HG03025 (cell line): ENCODE data around the gene PTGES.
"Not testable (repeated sequence)": the region's sequence is repeated elsewhere in the genome, so short reads cannot be mapped to it uniquely, and the experiment has no call there.

Experiments used
- ATAC-seq: cut with Tn5 transposase; IDR thresholded peaks from one replicate; pipeline ENCODE4 v1.9.1; 2021; ENCODE audit warnings: mild to moderate bottlenecking, moderate library complexity; ENCODE audit not compliant: unreplicated experiment, low FRiP score

PTGES gene

DNA sequence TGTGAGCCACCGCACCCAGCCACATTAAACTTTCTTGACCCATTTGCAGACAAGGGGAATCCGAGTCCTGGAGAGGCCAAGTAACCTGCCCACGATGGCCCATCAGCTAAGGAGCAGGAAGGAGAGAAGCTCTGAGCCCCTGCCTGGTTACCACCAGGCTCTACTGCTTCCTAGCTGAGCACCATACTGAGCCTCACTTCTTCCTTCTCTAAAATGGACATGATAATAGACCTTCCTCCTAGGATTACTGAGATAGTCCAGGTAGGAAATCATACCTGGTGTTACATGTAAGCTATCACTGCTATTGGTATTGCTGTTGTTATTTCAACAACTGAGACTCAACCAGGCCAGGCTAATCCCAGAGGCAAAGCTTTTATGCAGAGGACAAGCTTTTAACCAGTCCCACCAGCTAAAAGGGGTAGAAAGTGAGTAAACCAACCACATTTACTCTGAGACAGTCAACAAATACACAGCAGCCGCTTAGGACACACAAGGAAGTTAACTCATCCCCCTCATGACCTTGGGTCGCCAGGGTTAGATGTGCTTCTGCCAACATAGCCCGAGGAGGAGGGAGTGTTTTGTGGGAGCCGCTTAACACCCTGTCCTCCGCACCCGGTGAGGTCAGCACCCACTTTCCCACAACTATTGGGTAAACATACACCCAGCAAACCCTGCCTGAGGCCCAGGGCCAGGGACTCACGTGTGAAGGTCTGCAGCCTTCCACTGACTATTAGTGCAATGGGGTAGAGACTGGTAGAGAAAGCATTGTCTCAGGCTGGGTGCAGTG lies 20.6 kb upstream of the PTGES start:
- ATAC-seq: no peak

DNA sequence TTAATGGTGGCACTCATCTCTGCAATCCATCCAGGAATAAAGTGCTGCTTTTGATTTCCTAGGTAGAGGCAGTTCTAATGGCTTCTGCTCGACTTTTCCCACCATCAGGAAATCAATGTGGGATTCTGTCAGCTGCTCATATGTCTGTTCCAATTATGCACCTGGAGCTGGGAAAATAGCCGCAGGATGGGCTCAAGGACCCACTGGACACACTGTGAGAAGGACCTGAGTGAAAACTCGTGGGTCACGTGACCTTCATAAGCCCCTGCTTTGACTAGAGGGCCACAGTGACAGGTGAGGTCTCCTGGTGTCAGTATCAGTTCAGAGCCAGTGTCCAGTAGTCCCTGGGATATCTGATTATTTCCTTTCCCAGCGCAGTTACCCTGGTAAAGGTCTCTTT lies 17.9 kb upstream of the PTGES start:
- ATAC-seq: no peak

DNA sequence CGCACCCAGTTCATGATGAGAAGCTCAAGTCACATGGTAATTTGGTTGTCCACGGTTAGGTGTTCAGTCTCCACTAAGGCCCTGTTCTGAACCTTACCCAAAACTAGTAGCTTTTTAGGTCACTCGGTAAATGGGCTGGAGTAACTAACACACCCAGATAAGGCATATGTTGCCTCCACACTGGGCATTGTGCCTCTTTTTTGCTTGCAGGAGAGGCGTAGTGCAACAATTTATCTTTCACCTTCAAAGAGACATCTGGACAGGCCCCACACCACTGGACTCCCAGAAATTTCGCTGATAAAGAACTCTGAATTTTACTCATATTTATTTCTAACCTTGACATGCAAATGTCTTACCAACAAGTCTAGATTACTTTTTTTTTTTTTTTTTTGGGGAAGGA lies 16.8 kb upstream of the PTGES start:
- no peak for ATAC-seq

DNA sequence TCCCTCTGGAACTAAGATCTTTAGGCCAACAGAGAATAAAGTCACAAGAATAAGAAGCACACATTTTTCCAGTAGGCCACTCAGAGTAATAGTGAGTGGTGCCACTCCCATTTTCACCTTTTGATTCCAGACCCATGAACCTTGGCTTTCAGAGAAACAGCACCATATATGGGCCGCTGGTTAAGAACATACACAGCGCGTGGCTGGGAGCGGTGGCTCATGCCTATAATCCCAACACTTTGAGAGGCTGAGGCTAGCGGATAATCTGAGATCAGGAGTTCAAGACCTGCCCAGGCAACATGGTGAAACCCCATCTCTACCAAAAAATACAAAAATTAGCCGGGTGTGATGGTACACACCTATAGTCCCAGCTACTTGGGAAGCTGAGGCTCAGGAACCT lies 15.6 kb upstream of the PTGES start:
- no peak for ATAC-seq

DNA sequence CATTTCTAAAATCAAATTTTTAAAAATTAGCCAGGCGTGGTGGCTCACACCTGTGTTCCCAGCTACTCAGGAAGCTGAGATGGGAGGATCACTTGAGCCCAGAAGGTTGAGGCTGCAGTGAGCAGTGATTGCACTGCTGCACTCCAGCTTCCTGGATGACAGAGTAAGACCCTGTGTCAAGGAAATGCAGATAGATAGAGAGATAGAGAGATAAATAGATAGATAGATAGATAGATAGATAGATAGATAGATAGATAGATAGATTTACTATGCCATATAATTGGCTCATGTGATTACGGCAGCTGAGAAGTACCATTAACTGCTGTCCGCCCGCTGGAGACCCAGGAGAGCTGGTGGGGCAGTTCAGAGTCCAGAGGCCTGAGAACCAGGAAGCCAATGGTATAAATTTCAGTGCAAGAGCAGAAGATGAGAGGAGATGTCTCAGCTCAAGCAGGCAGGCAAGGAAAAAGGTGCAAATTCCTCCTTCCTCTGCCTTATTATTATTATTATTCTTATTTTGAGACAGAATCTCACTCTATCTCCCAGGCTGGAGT lies 13.0 kb upstream of the PTGES start:
- no peak for ATAC-seq

DNA sequence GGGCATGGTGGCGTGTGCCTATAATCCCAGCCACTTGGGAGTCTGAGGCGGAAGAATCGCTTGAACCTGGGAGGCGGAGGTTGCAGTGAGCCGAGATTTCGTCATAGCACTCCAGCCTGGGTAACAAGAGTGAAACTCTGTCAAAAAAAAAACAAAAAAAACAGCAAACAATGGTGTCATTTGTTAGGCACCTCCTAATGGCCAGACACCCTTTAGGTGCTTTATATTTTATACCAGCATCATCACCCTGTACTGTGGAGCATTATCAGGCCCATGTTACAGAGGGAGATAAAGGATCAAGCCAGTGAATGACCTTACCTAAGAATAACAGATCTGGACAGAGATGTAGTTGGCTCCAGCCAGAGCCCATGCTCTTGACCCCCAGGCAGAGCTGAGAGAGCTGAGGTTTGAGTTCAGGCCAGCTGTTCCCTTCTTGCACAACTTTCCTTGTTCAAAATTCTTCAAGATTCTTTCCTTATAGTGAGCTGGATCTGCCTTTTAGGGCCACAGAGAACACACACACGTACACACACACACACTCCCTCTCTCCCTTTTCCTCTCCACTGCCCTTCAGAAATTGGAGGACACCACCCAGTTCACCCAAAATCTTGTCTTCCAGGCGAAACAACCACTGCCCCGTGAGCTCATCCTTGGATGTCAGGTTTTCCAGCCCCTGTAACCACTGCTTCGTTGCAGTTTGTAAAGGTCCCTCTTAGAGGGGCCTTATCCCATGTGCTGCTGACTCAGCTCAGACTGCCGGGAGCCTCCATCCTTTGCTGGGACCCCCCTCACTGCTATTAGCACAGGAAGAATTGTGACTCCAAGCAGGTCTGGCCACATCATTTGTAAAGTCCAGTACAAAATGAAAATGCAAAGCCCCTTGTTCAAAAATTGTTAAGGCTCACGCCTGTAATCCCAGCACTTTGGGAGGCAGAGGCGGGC lies 10.4 kb upstream of the PTGES start:
- no peak for ATAC-seq

DNA sequence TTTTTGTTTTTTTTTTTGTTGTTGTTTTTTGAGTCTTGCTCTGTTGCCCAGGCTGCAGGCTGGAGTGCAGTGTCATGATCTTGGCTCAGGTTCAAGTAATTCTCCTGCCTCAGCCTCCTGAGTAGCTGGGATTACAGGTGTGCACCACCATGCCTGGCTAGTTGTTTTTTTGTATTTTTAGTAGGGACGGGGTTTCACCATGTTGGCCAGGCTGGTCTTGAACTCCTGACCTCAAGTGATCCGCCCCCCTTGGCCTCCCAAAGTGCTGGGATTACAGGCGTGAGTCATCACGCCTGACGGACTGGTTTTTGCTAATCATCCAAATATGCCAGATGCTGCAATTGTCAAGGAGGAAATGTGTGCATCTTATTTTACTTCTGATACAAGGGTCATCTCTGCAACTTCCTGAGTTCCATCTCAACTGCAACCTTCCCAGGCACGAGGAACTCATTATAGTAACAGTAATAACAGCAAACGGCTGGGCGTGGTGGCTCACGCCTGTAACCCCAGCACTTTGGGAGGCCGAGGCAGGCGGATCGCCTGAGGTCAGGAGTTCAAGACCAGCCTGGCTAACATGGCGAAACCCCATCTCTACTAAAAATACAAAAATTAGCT lies 9.6 kb upstream of the PTGES start:
- not testable (repeated sequence) for ATAC-seq

DNA sequence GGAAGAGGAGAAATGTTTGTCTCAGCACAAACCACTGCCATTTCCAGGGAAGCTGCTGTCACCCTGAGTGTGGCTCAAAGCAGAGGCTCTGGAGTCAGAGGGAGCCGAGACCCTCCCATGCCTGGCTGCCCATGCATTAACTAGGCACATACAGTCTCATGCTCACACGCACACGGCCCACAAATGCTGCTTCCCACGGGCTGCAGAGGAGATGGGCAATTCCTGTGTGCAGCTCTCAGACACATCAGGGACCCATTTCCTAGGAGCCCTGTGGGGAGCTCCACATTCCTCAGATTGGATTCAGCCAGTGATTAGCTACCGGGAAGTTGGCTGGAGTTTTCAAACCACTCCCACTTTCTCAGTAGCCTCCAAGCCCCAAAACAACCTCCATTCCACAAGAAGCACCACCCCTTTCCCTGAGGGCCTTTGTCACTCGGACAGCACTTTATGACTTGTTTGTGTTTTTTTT lies 9.1 kb upstream of the PTGES start:
- ATAC-seq: no peak

DNA sequence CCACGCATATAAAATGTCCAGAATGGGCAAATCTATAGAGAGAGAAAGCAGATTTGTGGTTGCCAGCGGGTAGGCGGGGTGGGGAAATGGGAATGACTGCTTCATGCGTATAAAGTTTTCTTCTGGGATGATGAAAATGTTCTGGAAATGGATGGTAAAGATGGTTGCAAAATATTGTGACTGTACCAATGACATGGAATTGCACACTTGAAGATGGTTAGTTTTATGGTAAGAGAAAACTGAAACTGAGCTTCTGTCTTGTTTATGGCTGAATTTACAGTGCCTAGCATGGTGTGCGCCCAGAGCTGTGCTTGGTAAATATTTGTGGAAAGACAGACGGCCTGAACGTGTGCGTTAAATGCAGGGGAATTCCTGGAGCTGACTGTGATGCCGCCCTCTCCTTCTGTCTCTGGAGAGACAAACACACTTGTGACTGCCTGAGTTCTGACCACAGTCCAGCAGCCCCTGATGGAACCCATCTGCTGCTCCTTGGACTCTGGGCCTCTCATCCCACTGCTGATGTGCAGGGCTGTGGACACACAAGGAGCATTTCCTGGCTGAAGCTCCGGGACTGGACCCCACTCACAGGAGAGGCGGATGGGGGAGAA lies 8.6 kb upstream of the PTGES start:
- ATAC-seq: no peak

DNA sequence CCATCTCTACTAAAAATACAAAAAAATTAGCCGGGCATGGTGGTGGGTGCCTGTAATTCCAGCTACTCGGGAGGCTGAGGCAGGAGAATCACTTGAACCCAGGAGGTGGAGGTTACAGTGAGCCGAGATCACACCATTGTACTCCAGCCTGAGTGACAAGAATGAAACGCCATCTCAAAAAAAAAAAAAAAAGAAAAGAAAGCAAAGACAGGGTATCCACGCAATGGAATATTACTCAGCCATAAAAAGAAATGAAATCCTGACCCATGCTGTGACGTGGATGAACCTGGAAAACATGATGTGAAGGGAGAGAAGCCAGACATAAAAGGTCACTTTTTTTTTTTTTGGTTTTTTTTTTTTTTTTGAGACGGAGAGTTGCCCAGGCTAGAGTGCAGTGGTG lies 7.9 kb upstream of the PTGES start:
- ATAC-seq: not testable (repeated sequence)

DNA sequence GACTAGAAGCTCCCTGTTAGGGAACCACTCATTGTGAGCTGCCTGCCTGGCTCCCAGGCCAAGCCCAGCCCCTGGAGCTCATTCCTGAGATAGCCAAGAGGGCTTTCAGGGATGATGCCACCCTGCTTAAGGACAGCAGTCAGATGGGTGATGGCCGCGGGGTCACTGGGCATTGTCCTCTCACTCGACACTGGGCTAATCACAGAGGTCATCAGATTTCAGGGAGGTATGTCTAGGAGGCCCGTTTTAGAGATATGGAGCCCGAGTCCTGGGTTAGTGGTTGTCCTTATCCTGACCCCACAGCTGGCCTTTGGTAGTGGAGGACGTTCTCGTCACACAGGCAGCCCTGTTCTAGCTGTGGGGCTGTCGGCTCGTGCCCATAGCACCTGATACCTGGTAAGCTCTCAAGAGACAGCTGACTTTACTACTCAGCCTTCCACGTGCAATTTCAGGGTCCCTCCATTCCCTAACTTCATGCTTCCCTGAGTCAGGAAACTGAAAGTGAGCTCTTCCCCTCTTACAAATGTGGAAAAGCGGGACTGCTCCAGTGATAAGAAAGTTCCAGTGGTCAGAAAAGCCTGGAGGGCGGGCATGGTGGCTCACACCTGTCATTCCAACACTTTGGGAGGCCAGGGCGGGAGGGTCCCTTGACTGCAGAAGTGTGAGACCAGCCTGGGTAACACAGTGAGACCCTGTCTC lies 7.1 kb upstream of the PTGES start:
- ATAC-seq: no peak

DNA sequence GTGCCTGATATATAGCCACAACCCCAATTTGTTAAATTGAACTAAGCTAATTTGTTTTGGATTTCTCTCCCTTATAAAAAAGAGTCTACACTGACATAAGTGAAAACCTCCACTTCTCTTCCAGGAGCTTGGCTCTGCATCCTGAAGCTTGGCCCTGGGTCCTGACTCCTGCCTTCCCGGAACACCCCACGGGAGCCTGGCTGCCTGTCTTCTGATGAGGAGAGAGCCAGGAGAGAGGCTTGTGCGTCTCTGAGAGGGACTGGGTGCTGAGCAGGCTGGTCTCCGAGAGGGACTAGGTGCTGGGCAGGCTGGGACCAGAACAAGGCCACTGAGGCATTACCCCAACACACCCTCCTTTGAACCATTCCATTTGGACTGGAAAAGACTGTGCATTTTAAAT lies 6.5 kb upstream of the PTGES start:
- ATAC-seq: no peak

DNA sequence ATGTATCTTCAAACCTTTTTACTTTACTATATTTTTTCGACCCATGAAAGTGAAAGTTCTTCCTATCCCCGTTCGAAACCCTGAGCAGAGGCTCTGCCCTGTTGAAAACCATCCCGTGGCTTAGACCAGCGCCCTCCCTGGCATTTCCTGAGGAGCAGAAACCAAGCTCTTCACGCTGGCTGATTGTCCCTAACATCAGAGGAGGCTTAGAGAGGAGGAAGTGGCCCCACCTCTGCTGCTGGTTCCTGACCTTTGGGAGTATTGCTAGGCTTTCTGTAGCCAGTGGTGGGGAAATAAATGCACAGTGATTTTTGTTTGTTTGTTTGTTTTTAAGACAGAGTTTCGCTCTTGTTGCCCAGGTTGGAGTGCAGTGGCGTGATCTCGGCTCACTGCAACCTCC lies 4.2 kb upstream of the PTGES start:
- ATAC-seq: no peak

DNA sequence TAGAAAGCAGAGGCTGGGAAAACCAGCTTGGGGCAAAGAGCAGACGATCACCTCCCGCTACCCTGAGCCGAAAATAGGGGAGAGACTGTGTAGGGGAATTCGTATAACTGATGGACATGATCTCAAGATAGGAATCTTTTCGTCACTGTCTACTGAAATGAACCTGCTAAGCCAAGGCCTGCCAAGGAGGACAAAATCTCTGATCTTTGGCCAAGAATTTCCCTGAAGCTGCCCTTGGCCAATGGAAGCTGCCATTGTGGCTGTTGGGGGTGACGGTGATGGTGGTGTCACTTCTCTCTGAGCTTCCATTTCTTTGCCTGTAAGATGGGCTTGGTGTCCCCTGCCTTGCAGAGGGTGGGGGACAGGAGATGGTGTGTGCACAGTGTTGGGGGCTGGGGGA lies 3.3 kb upstream of the PTGES start:
- no peak for ATAC-seq

DNA sequence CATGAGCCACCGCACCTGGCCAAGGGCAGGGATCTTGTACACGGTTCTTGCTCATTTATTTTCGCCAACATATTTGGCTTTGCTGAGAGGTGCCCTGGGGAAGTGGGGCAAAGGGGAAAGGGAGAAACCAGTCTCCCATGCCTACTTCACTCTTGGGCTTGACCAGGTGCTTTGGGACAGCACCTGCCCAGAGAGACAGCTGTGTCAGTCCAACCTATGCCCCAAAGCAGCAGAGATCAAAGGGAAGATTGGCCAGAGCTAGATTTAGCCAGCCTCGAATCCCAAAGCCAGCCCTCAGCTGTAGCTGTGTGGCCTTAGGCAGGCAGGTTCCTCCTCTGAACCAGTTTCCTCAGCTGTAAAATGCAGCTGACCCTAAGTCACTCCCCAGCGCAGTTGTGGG lies 2.3 kb upstream of the PTGES start:
- no peak for ATAC-seq

DNA sequence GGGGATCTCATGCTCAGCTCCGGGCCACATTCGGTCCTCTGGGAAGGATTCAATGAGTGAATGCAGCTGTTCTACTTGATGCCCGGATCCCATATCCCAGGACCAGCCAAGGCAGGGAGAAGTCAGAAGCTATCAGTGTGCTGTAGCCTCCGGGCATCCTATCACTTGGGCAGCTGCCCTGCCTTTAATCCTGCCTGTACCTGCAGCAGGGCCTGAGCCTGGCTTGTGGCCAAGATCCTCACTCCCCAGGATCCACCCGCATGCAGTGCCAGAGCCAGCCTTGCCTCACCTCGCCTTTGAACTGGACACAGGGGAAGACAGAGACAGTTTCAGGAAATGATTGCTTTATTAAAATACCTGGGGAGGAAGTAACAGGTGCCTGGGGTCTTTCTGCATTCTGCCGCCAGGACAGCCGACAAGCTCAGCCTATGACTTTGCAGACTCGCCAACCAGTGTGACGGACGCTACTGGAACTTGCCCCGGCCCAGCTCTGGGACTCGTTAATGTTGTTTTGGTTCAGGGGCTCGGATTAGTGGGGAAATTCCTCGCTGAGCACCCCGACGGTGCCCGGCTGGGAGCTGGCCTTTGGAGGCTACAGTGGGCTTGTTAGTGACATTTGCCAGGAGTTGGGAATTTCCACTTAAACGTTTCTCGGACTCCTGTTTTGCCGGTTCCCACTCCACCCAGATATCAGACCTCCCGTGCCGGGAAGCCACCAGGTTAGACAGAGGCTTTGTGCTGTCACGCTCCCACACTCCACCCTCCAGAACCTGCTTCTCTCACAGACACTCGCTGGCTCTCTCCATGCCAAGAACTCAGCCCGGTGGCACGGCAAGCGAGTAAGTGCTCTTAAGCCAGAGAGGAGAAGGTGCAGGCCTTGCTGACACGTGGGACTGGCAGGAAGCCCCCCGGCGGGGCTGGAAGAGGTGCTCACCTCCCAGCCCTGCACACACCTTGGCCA lies 721 bp downstream of the PTGES start:
- ATAC-seq: no peak

DNA sequence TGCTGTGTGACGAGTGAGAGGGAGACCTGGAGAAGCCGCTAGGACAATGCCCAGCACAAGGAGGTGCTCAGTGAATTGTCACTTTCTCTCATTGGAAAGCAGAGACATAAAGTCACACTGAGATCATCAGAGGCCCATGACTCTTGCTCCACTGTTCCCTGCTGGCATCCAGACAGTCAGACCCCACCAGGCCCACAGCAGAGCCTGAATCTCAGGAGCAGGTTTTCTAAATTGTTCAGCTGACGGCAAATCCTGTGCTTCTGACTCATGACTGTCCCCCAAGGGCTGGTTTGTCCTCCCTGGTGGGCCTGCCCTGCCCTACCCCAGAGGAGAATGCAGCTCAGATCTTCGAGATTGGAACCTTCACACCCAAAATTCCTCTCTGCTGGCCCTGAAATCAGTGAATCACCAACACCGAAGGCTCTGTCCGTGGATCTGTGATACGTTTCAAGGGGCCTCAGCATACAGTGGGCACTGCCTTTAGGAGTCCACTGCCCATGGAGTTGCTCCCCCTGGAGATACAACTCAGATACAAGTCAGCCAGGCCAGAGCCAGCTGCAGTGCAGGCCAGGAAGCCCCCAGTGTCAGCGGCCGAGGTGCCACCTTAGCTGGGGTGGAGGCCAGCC lies 2.7 kb downstream of the PTGES start:
- ATAC-seq: no peak

DNA sequence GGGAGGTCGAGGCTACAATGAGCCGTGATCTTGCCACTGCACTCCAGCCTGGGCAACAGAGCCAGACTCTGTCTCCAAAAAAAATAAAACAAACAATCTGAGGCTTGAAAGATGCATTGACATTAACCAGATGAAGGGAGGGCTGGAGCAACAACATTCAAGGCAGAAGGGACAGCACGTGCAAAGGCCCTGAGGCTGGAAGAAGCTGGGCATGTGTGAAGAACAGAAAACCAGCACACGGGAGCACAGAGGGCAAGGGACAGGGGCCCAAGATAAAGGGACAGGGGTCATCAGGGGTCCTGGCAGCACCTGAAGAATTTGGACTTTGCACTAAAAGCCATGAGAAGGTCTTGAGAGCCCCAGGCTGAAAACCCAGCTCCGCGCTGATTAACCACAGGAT lies 3.3 kb downstream of the PTGES start:
- ATAC-seq: no peak
